Omental fat pad (tissue), 4 donors: ENCODE measurements around the gene PEAK3. TPM values are rescaled to one million over a fixed set of nuclear protein-coding genes. Genes with fewer than 3 reads are reported as not detected.

Source experiments
- ATAC-seq: fragments of 150-250 bp; one replicate; pipeline ENCODE4 v1.9.1; 2016; ENCODE audit warnings: mild to moderate bottlenecking, moderate library complexity; ENCODE audit not compliant: low FRiP score
- DNase-seq: peaks from one replicate; pipeline ENCODE4 v3.0.0-alpha.2; 2019; ENCODE audit warnings: low spot score
- total RNA-seq, 4 donors: library from RNA; depleted of rRNA; stranded (reverse); fragments of >200 nt; gene quantifications; one replicate each; pipeline ENCODE4 v1.1.0, GENCODE V29; 2016
- TF ChIP-seq, protein P1 (sequence below), 3 donors: fragments of 450-650 bp; IDR thresholded peaks; one replicate each; pipeline ENCODE4 v1.5.1; 2016 to 2017; ENCODE audit warnings: antibody characterized with exemption in 3 of 3, mild to moderate bottlenecking in 3 of 3, moderate library complexity in 2 of 3

The PEAK3 gene
- total RNA-seq, 4 donors from 2014 or later, result 0.09 to 9.1 (median 1.3) TPM

DNA sequence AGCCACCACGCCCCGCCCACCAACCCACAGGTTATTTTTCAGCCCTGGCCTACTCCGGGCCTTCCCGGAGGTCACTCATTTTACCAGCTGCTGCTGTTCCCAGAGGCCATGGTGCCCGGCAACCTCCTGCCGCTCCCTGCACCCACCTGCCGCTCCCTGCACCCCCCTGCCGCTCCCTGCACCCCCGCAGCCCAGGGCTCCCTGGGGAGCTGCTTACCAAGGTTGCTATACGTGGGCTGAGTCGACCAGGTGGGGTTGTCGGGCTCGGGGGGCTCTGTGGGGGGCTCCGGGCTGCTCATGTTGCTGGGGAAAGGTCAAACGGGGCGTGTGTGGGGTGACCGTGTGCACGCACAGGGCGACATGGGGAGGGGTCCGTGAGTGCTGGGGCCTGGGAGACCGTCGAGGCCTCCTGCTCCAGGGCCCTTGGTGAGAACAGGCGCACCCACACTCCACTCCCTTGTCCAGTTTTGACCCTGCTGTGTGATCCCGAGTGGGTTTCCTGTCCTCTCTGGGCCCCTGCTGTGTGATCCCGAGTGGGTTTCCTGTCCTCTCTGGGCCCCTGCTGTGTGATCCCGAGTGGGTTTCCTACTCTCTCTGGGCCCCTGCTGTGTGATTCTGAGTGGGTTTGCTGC is 1.2 kb downstream of the PEAK3 start:
- ATAC-seq, result no peak
- TF ChIP-seq, protein P1, sequence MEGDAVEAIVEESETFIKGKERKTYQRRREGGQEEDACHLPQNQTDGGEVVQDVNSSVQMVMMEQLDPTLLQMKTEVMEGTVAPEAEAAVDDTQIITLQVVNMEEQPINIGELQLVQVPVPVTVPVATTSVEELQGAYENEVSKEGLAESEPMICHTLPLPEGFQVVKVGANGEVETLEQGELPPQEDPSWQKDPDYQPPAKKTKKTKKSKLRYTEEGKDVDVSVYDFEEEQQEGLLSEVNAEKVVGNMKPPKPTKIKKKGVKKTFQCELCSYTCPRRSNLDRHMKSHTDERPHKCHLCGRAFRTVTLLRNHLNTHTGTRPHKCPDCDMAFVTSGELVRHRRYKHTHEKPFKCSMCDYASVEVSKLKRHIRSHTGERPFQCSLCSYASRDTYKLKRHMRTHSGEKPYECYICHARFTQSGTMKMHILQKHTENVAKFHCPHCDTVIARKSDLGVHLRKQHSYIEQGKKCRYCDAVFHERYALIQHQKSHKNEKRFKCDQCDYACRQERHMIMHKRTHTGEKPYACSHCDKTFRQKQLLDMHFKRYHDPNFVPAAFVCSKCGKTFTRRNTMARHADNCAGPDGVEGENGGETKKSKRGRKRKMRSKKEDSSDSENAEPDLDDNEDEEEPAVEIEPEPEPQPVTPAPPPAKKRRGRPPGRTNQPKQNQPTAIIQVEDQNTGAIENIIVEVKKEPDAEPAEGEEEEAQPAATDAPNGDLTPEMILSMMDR (IDR thresholded peaks at IDR 0.05), result no peak

DNA sequence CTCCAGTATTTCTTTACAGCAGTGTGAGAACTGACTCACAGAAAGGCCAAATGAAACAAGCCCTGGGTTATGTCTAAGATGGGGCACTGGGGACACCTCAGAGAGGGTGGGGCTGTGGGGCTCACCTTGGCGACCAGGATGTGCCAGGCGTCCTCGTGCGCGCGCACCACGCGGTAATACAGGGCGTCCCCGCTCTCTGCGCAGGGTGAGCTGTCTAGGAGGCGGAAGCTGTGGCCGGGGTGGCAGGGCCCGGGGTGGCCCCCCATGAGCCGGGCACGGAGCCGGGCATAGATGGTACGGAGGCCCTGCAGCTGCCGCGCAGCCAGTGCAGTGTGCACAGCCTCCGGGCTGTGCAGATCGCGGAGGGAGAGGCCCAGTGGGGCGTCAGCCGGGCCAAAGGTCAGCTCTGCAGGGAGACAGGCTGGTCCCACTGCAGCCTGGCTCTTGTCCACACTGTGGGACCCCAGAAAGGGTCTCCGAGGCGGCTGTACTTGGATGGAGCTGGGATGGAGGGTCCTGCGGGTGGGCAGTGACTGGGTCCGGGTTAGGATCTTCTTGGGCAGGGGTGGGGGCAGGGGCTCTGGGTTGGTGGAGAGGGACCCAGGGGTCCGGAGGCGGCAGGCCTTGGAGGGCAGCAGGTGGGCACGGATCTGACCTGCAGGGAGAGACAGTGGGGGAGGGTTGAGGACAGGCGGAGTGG is 3.4 kb downstream of the PEAK3 start:
- TF ChIP-seq, protein P1 (IDR thresholded peaks at IDR 0.05), result no peak
- ATAC-seq, result no peak
- no peak for DNase-seq

More for the DNA sequence above, 1.2 kb downstream of the PEAK3 start:
- no peak for DNase-seq

DNA sequence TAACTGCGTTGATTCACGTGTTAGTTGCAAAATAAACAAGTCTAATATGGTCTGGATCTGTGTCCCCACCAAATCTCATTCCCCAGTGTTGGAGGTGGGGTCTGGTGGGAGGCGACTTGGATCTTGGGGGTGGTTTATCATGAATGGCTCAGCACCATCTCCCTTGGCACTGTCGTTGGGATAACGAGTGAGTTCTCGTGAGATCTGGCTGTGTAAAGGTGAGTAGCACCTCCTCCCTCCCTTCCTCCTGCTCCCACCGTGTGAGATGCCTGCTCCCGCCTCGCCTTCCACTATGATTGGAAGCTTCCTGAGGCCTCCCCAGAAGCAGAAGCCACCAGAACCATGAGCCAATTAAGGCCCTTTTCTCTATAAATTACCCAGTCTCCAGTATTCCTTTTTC is 4.8 kb downstream of the PEAK3 start:
- TF ChIP-seq, protein P1 (IDR thresholded peaks at IDR 0.05), result no peak
- DNase-seq (no peak), ATAC-seq (no peak)

DNA sequence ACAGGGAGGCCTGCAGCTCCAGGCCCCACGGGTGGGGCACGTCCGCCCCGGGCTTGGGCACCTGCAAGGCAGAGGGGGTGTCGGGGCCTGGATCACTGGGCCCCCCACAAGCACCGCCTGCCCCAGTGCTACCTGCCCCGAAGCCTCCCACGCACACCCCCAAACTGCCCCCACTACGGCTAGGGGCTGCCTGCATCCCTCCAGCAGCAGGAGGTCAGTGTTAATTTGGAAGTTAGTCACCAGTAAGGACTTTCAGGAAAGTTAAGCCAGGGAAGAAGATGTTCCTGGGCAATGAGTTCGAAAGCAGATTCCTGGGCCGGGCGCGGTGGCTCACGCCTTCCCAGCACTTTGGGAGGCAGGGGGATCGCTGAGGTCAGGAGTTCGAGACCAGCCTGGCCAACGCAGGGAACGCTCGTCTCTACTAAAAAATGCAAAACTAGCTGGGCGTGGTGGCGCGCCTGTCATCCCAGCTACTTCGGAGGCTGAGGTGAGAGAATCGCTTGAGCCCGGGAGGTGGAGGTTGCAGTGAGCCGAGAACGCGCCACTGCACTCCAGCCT is 5.5 kb downstream of the PEAK3 start:
- no peak for ATAC-seq
- TF ChIP-seq, protein P1 (IDR thresholded peaks at IDR 0.05), result no peak

DNA sequence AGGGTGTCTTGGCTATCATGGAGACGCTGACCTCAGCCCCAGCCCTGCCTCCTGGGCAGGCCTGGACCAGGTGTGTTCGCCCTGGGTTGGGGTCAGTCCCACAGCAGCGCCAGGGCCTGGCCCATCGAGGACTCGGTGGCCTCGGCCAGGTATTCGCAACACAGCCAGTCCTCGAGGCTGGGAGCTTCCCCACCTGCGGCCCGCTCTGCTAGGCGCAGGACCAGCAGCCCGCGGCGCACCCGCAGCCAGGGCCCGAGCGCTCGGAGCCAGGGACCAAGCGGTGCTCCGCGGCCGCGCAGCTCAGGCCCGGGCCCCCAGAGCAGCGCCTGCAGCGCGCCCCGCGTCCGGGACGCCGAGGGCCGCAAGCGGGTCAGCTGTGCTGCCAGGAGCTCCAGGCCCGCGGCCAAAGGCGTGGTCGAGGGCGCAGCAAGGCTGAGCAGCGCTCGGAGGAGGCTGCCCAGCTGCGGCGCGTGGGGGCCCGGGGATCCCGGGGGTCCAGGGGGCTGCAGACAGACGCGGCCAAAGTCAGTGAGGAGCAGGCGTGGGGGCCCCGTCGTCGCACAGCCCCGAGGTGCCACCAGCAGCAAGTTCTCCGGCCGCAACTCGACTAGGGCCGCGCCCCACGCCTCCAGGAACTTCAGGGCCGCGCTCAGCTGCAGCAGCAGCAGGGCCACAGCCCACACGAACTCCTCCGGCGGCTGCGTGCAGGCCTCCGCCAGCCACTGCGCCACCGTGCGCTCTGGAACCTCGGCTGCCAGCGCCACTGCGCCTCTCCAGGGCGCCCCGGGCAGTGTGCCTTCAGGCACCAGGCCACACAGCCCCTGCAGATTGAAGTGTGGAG is 6.2 kb downstream of the PEAK3 start:
- ATAC-seq, result peak; percentile 19
- no peak for DNase-seq
- TF ChIP-seq, protein P1 (IDR thresholded peaks at IDR 0.05), result no peak

More for the DNA sequence above, 5.5 kb downstream of the PEAK3 start:
- DNase-seq, result no peak

DNA sequence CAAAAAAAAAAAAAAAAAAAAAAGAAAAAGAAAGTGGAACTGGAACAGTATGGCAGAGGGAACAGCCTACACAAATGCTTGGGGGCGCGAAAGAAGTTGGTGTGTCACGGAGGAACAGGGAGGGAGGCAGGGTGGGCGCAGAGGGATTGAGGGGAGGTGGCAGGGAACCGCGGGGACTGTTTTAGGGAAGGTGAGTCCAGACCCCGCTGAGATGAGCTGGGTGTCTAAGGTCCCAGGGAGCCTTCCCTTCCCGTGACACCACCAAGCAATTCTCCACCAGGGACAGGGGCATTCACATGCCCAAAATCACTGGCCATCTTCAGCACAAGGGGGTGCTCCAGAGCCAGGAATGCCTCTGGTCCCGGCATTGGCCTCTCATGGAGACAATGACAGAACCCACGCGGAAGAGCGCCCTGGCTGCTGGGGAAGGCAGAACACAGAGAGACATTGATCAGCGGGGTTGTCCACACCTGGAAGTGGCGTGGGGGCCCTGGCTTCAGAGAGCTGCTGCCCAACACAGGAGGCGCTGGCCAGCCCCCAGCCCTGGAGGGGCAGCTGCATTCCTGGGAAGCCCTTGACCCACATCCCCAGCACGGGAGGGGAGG is 6.9 kb downstream of the PEAK3 start:
- DNase-seq (no peak), ATAC-seq (no peak)
- TF ChIP-seq, protein P1 (IDR thresholded peaks at IDR 0.05), result no peak
